SHP77 (cell line): ENCODE measurements around the gene CLCN6.

Experiments
- DNase-seq, 2 experiments: peaks; one replicate each; lab custom pipeline; 2025; lab: John Stamatoyannopoulos, UW

The CLCN6 gene

GRCh38 chr1:11879311-11880180 is 73.6 kb downstream of the CLCN6 start:
- DNase-seq = no peak

- peak in 1 of 2 experiments; percentile 30 for DNase-seq
Measured at GRCh38 chr1:11880181-11880575, 74.2 kb downstream of the CLCN6 start.

- DNase-seq = peak; percentile 51 to 72
Measured at GRCh38 chr1:11880911-11881748, 75.1 kb downstream of the CLCN6 start.

DNA sequence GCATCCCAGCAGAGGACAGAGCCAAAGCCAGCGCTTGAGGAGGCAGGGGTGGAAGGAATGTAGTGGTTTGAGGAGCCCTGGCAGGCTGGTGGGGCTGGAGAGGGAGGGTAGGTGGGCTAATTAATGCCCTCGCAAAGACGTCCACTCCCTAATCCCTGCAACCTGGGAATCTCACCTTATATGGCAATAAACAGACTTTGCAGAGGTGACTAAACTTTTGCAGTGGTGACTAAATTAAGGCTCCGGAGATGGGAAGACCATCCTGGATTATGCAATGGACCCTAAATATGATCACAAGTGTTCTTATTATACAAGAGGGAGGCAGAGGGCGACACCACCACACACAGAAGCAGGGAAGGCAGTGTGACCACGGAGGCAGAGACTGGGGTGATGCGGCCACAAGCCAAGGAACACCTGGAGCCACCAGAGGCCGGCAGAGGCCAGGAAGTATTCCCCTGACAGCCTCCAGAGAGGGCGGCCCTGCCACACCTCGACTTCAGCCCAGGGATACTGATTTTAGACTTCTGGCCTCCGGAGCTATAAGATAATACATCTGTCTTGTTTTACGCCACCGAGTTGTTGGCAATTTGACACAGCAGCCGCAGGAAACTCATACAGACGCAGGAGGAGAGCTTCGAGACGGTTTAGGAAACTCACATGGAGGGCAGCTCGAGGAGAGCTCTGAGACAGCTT is 75.9 kb downstream of the CLCN6 start:
- DNase-seq = no peak

DNA sequence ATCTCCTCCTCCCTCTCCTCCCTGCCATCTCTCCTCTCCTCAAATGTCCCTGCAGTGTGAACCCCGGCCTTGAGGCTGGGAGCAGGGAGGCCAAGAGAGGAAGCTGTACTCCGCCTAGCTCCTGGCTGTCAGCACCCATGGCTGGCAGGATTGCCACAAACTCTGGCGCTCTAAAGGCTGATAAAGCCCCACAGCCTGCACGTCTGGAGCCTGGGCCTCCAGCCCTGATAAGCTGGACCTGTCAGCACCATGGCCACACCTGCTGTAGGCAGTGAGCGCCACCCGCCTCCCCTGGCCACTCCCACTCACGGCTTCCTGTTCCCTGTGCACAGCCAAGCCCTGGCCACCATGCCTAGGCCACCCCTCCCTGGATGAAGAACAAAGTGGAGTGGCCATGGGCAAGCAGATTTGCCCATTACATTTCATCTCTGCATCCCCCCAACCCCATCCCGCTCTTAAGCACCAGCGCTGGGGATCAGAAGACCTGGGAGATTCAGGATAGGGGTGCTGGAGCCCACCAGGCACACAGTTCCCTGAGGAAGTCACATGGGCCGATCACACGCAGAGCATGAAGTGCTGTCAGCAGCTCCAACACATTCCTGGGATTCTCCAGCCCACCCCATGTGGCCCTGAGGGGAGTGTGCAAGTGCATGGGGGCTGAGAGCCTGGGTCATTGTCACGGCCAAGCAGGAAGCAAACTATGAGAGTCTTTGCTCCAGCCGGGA is 77.0 kb downstream of the CLCN6 start:
- DNase-seq = peak; percentile 28 to 32

DNA sequence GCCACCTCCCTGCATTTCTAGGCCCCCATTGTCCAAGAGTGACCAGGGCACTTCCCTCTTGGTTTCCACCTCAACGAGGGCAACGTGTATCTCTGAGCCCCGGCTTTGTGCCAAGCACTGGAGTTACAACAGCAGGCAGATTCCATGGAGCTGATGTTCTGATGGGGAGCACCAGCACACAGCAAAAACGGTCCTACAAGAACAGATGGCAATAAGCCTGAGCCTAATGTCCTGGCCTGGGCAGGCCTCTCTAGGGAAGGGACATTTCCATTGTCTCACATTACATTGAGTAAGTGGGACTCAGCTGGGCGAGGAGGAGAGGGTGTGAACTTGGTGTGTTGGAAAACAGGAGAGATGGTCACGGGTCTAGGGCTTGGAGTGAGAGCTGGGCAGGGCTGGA is 79.9 kb downstream of the CLCN6 start:
- no peak for DNase-seq

GRCh38 chr1:11886986-11887665 is 81.1 kb downstream of the CLCN6 start:
- no peak for DNase-seq

DNA sequence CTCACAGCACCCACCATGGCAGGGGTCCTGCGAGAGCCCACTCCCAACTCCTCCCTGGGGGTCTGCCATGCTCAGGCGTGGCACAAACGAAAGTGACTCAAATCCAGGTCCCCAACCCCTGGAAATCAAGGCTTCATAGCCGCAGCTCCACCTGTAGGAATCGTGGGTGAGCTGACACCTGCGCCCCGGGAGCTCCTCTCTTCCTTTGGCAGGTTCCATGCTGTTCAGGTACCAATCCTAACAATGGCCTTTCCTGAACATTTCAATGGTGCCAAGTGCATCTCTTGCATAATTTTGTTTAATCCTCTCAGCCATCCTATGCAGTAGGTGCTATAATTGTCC is 81.6 kb downstream of the CLCN6 start:
- DNase-seq = no peak

DNA sequence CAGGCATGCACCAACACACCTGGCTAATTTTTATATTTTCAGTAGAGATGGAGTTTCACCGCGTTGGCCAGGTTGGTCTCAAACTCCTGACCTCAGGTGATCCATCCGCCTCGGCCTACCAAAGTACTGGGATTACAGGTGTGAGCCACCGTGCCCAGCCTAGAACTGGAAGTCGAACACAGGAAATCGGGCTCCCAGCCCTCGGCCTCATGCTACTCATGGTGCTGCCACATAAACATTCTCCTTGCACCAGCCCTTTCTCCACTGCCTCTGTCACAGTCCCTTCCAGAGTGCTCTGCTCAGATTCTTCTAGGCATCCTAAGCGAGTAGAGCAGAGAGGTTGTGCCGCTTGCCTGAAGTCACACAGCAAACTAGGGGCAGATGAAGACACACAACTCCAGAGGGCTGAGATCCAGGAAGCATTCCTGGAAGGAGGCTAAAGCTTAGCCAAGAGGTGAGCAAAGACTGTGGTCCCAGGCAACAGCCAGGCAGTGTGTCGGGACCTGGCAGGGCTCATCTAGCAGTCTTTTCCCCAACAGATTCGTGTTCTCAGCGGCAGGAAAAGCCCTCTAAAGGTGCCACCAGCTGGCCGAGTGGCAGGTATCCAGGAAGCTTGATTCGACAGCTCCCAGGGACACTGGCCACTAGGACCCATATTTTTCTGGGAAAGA is 82.3 kb downstream of the CLCN6 start:
- no peak for DNase-seq

- no peak for DNase-seq
Measured at GRCh38 chr1:11888877-11889208, 82.9 kb downstream of the CLCN6 start.

GRCh38 chr1:11891433-11892186 is 85.6 kb downstream of the CLCN6 start:
- DNase-seq = no peak
